Caco-2 (cell line): Measurements from ENCODE around the gene IARS1. TPM values are rescaled to one million over a fixed set of nuclear protein-coding genes. Genes with fewer than 3 reads are reported as not detected.

ENCODE experiments used
- BruUV-seq: library from RNA; stranded (reverse); fragments of 400-500 nt; replicated peaks from 2 replicates; lab custom pipeline; 2021; lab: Mats Ljungman, UMichigan
- CTCF ChIA-PET: fragments of 300-600 bp; sonication (Branson Sonifier 250); formaldehyde crosslinking; loops from one replicate; lab custom pipeline; 2022; ENCODE audit warnings: antibody characterized with exemption; lab: Charles Lee
- POLR2A ChIA-PET: fragments of 300-600 bp; sonication (Branson Sonifier 250); formaldehyde crosslinking; loops from one replicate; lab custom pipeline; 2022; ENCODE audit warnings: antibody characterized with exemption; lab: Charles Lee
- DNase-seq, 2 experiments: peaks; one replicate each; pipeline versions ENCODE4 v3.0.0 to v3.0.0-alpha.2; 2020 to 2022
- H3K27me3 ChIP-seq: replicated peaks from 2 replicates; pipeline ENCODE4 v1.6.0; 2011; ENCODE audit warnings: low read length; ENCODE audit not compliant: control insufficient read depth, insufficient read depth
- H3K36me3 ChIP-seq: 2 replicates; pipeline ENCODE4 v1.5.1; 2011; ENCODE audit warnings: low read length; ENCODE audit not compliant: control insufficient read depth, insufficient read depth
- H3K4me1 ChIP-seq: fragments of 250-450 bp; sonication (Bioruptor Pico); 2 replicates; pipeline ENCODE4 v1.5.1; 2020; ENCODE audit warnings: mild to moderate bottlenecking
- H3K4me3 ChIP-seq: 2 replicates; pipeline ENCODE4 v1.5.1; 2011; ENCODE audit warnings: low read depth, mild to moderate bottlenecking, control low read depth, low read length
- H3K9me3 ChIP-seq: fragments of 250-450 bp; sonication (Bioruptor Pico); 2 replicates; pipeline ENCODE4 v1.5.1; 2020; ENCODE audit warnings: mild to moderate bottlenecking, moderate library complexity
- H3K27ac Mint-ChIP-seq: one replicate; pipeline ENCODE4 v1.8.0; 2022; ENCODE audit warnings: mixed read lengths; ENCODE audit not compliant: unreplicated experiment
- H3K27me3 Mint-ChIP-seq: one replicate; pipeline ENCODE4 v1.8.0; 2022; ENCODE audit warnings: mixed read lengths; ENCODE audit not compliant: insufficient read depth, unreplicated experiment
- H3K36me3 Mint-ChIP-seq: one replicate; pipeline ENCODE4 v1.8.0; 2022; ENCODE audit warnings: mild to moderate bottlenecking, mixed read lengths; ENCODE audit not compliant: insufficient read depth, unreplicated experiment
- H3K4me1 Mint-ChIP-seq: one replicate; pipeline ENCODE4 v1.8.0; 2022; ENCODE audit warnings: low read depth, mixed read lengths; ENCODE audit not compliant: unreplicated experiment
- H3K4me3 Mint-ChIP-seq: one replicate; pipeline ENCODE4 v1.8.0; 2022; ENCODE audit warnings: mild to moderate bottlenecking, moderate library complexity, mixed read lengths; ENCODE audit not compliant: unreplicated experiment
- H3K9me3 Mint-ChIP-seq: one replicate; pipeline ENCODE4 v1.8.0; 2022; ENCODE audit warnings: mixed read lengths; ENCODE audit not compliant: unreplicated experiment
- intact Hi-C: fragments of 100-400 bp; cut with micrococcal nuclease; formaldehyde crosslinking; loops from one replicate; pipeline ENCODE4 v1.10.0; 2022; ENCODE audit not compliant: unreplicated experiment
- total RNA-seq: library from RNA; stranded (reverse); gene quantifications from 2 replicates; pipeline ENCODE4 v1.2.3, GENCODE V29; 2022
- TF ChIP-seq, protein P1 (sequence below), 2 experiments: fragments of 200-600 bp in 1 of 2; IDR thresholded peaks; 1 replicate in 1 of 2; 2 replicates in 1 of 2; pipeline versions ENCODE4 v1.5.1 to v1.8.0; 2011 to 2022; ENCODE audit warnings: antibody characterized with exemption in 1 of 2, control low read depth in 1 of 2, inconsistent platforms in 1 of 2, low read depth in 1 of 2, low read length in 1 of 2, mild to moderate bottlenecking in 1 of 2, moderate library complexity in 1 of 2; ENCODE audit not compliant: insufficient read depth in 1 of 2, severe bottlenecking in 1 of 2, unreplicated experiment in 1 of 2

The IARS1 gene
- total RNA-seq, 1 experiment from 2014 or later, result 138 TPM

DNA sequence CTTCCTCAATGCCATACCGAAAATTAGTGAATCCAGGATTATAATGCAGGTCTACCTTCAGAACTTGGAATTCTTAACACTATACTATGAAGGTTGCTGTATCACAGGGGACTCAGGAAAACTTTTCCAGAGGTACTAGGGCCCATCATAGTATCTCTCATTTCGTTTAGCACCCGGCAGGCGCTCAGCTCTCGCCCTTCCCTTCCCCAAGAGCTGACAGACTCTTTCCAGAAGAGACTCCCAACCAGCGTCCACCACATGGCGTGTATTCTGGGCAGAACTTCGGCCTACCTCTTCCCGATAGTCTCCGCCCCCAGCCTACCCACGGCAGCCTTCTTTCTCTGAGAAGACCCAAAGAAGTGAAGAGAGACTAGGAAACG lies 31.4 kb upstream of the IARS1 start:
- H3K27ac Mint-ChIP-seq, result peak overlapping the region; percentile 98
- POLR2A ChIA-PET, result no interaction called here
- Histone ChIP-seq H3K9me3 (no peaks in the 10 kb centered on the region), H3K36me3 (no peaks in the 10 kb centered on the region), H3K4me1 (no peaks in the 10 kb centered on the region), H3K4me3 (peak overlapping the region; percentile 93), H3K27me3 (no peaks in the 10 kb centered on the region)
- no peak for DNase-seq
- no peaks in the 10 kb centered on the region for H3K9me3 Mint-ChIP-seq
- TF ChIP-seq, protein P1, sequence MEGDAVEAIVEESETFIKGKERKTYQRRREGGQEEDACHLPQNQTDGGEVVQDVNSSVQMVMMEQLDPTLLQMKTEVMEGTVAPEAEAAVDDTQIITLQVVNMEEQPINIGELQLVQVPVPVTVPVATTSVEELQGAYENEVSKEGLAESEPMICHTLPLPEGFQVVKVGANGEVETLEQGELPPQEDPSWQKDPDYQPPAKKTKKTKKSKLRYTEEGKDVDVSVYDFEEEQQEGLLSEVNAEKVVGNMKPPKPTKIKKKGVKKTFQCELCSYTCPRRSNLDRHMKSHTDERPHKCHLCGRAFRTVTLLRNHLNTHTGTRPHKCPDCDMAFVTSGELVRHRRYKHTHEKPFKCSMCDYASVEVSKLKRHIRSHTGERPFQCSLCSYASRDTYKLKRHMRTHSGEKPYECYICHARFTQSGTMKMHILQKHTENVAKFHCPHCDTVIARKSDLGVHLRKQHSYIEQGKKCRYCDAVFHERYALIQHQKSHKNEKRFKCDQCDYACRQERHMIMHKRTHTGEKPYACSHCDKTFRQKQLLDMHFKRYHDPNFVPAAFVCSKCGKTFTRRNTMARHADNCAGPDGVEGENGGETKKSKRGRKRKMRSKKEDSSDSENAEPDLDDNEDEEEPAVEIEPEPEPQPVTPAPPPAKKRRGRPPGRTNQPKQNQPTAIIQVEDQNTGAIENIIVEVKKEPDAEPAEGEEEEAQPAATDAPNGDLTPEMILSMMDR (IDR thresholded peaks at IDR 0.05; ENCODE audit: insufficient read depth in 1 of 2, low read depth in 1 of 2, low read length in 1 of 2, severe bottlenecking in 1 of 2, unreplicated experiment in 1 of 2), result no peak
- H3K4me3 Mint-ChIP-seq, result peak overlapping the region; percentile 96
- intact Hi-C loops, result loop anchor here (5.0 kb wide), 1 partner anchor 307 kb away; no protein-coding TSS in a partner anchor
- peaks cover 6% of the 10 kb centered on the region for H3K4me1 Mint-ChIP-seq
- CTCF ChIA-PET, result no interaction called here
- H3K36me3 Mint-ChIP-seq, result peaks cover 15% of the 10 kb centered on the region
- no peaks in the 10 kb centered on the region for H3K27me3 Mint-ChIP-seq
- TSS peak; percentile 75 for BruUV-seq

DNA sequence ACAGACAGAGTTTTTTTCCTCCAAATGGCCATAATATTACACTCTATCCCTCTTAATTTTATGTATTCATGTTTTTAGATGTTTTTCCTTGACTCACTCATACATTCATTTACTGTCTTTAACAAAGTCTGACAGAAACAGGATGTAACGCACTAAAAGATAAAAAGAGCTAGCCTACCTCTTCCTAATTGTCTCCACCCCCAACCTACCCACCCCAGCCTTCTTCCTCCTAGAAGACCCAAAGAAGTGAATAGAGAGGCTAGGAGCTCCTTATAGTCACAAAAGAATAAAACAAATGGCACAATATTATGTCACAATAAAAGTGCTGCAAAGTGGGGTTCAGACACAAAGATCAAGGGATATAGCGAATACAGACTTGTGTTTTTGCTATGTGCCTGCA lies 30.9 kb upstream of the IARS1 start:
- Histone ChIP-seq H3K36me3 (no peaks in the 10 kb centered on the region), H3K4me1 (no peaks in the 10 kb centered on the region), H3K9me3 (no peaks in the 10 kb centered on the region), H3K4me3 (peak overlapping the region; percentile 93), H3K27me3 (no peaks in the 10 kb centered on the region)
- no peak for DNase-seq
- H3K9me3 Mint-ChIP-seq, result no peaks in the 10 kb centered on the region
- peak overlapping the region; percentile 98 for H3K27ac Mint-ChIP-seq
- H3K4me1 Mint-ChIP-seq, result peaks cover 6% of the 10 kb centered on the region
- TF ChIP-seq, protein P1 (IDR thresholded peaks at IDR 0.05; ENCODE audit: insufficient read depth in 1 of 2, low read depth in 1 of 2, low read length in 1 of 2, severe bottlenecking in 1 of 2, unreplicated experiment in 1 of 2), result no peak
- H3K27me3 Mint-ChIP-seq, result no peaks in the 10 kb centered on the region
- peak overlapping the region; percentile 96 for H3K4me3 Mint-ChIP-seq
- ChIA-PET POLR2A (no interaction called here), CTCF (no interaction called here)
- intact Hi-C loops, result no loop called here
- peaks cover 15% of the 10 kb centered on the region for H3K36me3 Mint-ChIP-seq
- no TSS peak for BruUV-seq

DNA sequence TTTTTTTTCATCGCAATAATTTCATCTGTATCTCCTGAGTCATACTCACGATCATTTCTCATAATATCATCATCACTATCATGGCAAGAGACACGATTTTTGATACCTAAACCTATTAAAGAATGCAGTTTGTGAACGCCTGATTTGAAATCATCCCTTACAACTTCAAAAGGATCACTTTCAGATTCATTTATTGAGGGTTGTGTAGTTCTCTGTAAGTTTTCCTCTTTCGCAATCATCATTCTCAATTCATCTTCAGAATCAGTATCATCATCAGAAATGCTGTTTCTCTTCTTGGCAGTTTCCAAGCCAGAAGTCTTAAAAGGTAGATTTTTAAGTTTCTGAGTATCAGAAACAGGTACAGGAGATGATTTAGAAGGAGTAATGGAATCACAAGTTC lies 22.0 kb upstream of the IARS1 start:
- no peaks in the 10 kb centered on the region for H3K9me3 ChIP-seq
- no TSS peak for BruUV-seq
- H3K27me3 Mint-ChIP-seq, result no peaks in the 10 kb centered on the region
- H3K36me3 Mint-ChIP-seq, result peaks cover 44% of the 10 kb centered on the region
- H3K4me1 ChIP-seq, result no peaks in the 10 kb centered on the region
- peaks cover 10% of the 10 kb centered on the region for H3K4me1 Mint-ChIP-seq
- H3K9me3 Mint-ChIP-seq, result no peaks in the 10 kb centered on the region
- POLR2A ChIA-PET, result no interaction called here
- no peak overlapping the region for H3K27ac Mint-ChIP-seq
- H3K36me3 ChIP-seq, result no peaks in the 10 kb centered on the region
- no peak overlapping the region for H3K4me3 Mint-ChIP-seq
- intact Hi-C loops, result no loop called here
- TF ChIP-seq, protein P1 (IDR thresholded peaks at IDR 0.05; ENCODE audit: insufficient read depth in 1 of 2, low read depth in 1 of 2, low read length in 1 of 2, severe bottlenecking in 1 of 2, unreplicated experiment in 1 of 2), result no peak
- CTCF ChIA-PET, result no interaction called here
- H3K27me3 ChIP-seq, result no peaks in the 10 kb centered on the region
- no peak overlapping the region for H3K4me3 ChIP-seq
- DNase-seq, result no peak
